Left ventricle myocardium superior (tissue), 1 donor: Measurements from ENCODE around the gene UMOD. TPM values are rescaled to one million over a fixed set of nuclear protein-coding genes. Genes with fewer than 3 reads are reported as not detected.

Experiments
- ATAC-seq: fragments of 200-7000 bp; cut with Tn5 transposase; one replicate; pipeline ENCODE4 v1.9.1; 2020; ENCODE audit warnings: mild to moderate bottlenecking, moderate library complexity
- DNase-seq: peaks from one replicate; pipeline ENCODE4 v3.0.0-alpha.2; 2020
- intact Hi-C: fragments of 100-400 bp; cut with micrococcal nuclease; formaldehyde crosslinking; loops from one replicate; pipeline ENCODE4 v1.11.0; 2022
- total RNA-seq: library from RNA; stranded (reverse); fragmentation: NEBNext Ultra II Directional; extraction: Animal tissue kit (Norgen Biotek cat#: 25700); gene quantifications from one replicate; pipeline ENCODE4 v1.2.1, GENCODE V29; 2021
- donor health status: DM: no; HTN: yes; CAD: no; lungs with severe emphysema.

The UMOD gene
- total RNA-seq, 1 donor from 2014 or later: not detected

DNA sequence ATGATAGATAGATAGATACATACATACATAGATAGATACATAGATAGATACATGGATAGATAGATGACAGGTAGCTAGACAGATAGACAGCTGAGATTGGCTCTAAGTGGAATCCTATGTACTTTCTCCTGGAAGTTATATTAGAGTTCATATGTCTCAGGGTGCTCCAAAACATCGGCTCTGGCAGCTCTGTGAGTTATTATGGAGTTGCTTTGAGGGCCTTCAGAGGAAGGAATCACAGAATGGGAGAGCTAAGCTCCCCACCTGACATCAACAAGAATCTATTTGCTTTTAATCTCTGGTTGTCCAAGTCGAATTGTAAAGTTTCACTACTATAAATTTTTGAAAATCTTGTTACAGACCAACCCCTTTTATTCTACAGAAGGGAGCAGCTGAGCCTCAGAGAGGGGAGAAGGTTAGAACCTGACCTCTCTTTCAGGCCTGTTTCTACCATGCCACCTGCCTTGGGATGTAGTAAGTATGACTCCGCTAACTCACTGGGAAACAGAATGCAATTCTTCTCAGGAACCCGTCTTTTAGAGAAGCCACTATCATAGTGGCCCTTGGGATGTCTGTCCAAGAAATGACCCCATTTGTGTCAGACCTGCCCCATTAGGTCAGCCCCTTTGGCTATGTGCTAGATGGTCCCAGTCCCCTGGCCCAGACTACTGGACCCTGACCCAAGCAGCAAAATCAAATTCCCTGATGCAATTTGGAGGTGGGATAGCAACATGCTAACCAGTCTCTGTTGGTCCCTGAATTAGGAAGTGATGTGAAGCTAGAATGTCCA lies 43.5 kb downstream of the UMOD start:
- intact Hi-C loops: no loop called here
- no peak for ATAC-seq
- DNase-seq: no peak

DNA sequence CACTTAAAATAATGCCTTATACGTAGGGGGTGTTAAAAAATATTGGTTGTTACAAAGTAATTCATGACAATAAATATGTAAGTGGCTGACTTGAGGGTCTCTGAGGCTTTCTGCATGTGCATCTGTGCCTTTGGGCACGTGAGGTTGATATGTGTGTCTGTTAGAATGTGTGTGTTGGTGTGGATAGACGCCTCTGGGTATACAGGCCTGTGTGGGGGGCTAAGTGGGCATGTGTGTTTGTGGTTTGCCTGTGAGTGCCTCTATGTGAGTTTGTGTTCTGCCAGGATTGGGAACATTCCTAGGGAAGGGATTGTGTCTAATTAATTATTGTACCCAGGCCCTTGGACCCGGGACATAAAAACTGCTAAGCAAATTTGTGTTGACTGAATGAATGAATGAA lies 44.2 kb downstream of the UMOD start:
- intact Hi-C loops: no loop called here
- no peak for ATAC-seq
- DNase-seq: no peak

DNA sequence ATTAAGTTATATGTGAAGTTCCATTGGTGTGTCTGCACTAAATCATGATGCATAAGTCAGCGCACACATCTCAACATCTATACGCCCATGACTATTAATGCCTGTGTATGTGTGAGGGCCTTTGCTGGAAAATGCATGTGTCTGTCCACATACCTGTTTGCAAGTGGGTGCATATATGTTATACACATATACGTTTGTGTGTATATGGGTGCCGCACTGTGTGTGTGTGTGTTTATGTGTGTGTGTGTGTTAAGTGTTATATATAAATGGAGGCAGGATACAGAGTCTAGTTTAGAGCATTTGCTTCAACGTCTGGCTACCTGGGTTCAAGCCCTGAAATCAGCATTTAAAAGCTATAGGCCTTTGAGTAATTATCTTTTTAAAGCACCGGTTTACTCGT lies 44.7 kb downstream of the UMOD start:
- intact Hi-C loops: no loop called here
- ATAC-seq: no peak
- DNase-seq: no peak

DNA sequence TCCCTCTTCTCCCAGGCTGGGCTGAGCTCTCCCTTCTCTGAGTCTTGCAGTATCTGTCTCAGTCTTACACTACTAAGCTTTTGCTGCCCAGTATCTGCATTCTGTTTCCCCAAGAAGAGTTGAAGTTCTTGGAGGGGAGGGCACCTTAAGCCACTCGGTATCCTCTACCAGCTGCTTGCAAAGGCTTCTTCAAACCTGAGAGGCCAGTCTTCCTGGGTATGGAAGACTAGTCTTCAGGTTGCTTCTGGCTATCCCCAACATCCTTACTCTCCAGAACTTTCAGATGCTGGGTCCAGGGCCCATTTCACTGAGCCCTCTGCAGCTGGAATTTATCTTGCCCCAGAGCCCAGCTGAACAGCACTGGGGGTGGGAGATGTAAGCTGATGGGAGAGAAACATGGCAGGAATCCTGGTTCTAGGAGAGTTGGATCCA lies 45.3 kb downstream of the UMOD start:
- no peak for ATAC-seq
- intact Hi-C loops: no loop called here

DNA sequence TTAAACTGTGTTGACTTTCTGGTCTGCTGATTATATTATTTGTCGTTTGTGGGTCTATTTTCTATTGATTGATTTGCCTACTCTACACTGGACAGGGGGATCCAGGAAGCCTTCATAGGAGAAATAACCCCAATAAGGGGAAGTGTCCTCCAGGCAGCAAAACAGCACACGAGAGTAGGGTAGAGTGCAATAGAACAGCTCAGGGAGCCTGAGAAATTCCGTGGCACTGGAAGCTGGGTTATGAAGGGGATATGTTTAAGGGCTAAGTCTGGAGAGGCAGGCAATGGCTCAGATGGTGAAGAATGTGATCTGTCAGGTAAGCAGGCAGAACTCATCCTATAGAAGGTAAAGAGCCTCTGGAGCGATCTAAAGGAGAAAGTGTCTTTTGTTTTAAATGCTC lies 46.1 kb downstream of the UMOD start:
- intact Hi-C loops: no loop called here
- no peak for DNase-seq

More for the DNA sequence above, 45.3 kb downstream of the UMOD start:
- no peak for DNase-seq

DNA sequence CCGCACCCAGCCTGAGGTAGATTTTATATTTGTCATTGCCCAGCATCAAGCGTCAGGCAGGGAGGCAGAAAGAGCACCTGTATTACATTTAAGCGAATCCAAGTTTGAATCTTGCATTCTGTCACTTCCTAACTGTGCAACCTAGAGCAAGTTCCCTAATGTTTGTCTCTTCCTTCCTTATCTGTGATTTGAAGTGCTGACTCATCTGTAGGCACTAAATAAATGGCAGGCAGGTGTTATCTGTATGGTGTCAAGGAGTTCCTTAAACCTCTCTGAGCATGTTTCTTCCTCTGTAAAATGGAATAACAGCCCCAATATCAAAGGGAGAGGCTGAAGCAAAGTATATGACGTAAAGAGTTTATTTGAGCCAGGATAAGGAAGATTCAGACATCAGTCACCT lies 49.5 kb downstream of the UMOD start:
- DNase-seq (no peak), ATAC-seq (no peak)
- intact Hi-C loops: no loop called here

More for the DNA sequence above, 46.1 kb downstream of the UMOD start:
- ATAC-seq: no peak

DNA sequence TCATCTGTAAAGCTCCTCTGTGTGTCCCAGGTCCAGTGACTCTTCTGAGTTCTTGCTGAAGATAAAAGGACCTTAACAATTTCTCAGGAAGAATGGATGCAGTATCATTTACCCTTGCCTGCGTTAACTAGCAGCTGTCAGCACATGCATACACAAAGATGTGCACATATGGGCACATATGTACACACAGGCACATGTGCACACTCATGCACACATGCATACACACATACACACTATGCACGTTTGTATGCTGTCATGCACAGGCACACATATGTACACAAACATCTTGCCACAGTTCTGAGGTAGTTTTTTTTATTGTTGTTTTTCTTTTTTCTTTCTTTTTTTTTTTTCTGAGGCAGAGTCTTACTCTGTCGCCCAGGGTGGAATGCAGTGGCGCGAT lies 50.1 kb downstream of the UMOD start:
- DNase-seq (no peak), ATAC-seq (no peak)
- intact Hi-C loops: no loop called here

DNA sequence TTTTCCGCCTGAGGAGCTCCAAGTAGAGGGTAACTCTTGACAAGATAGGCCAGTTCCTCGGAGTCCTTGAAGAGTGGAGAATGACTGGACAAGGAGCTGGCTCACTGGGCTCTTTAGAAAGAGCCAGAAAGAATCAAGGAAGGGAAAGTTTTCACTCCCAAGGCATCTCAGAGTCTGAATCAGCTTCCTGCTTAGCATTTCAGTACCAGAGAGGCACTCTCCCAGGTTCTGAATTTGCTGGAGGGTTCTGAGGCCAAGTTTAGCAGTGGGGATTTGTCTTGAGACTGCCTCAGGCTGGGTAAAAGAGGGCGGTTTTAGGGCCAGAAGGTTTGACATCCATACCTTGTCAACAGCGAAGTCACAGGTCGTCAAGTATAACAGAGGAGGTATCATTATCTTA lies 50.7 kb downstream of the UMOD start:
- DNase-seq (no peak), ATAC-seq (no peak)
- intact Hi-C loops: no loop called here

DNA sequence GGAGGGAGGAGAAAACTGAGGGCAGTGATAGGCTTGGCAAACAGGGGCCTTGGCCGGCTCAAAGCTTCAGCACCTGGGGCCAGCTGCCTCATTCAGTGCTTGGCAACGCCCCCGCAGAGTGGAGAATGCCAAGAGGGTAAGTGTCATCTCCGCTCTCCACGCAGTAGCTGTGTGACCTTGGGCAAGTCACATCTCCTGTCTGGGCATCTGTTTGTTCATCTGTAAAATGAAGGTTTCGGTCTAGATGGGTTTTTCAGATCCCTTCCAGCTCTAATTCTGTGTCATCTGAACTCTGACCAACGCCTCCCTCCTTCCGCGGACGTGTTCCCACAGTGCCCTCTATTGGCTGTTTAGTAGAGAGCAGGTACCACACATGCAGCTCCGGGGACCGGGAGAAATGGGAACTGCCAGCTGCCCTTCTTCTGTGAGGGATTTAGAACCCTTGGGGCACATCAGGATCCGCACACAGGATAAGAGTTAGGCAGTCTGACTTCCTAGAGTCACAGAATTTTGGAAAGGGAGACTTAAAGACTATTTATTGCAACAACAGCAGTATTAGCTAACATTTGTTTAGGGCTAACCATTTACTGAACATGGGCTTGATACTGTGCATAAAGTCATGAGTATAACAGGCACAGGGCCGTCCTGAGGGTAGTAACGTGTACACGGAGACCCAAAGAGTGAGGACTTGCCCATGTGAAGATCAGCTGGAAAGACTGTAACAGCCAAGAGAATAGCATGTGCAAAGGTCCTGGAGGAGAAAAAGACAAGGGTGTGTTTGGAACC lies 52.0 kb downstream of the UMOD start:
- peak; percentile 55 for ATAC-seq
- intact Hi-C loops: no loop called here
- no peak for DNase-seq

DNA sequence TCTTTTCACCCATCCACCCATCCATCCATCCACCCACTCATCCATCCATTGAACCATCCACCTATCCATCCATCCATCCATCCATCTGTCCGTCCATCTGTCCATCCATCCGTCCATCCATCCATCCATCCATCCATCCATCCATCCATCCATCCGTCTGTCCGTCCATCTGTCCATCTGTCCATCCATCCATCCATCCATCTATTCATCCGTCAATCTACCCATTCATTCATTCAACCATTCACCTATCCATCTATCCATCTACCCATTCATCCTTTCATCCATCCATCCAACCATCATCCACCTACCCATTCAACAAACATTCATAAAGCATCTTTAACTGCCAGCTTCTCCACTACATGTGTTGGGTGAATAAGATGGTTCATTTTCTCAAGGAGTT lies 54.1 kb downstream of the UMOD start:
- intact Hi-C loops: no loop called here
- no peak for ATAC-seq

DNA sequence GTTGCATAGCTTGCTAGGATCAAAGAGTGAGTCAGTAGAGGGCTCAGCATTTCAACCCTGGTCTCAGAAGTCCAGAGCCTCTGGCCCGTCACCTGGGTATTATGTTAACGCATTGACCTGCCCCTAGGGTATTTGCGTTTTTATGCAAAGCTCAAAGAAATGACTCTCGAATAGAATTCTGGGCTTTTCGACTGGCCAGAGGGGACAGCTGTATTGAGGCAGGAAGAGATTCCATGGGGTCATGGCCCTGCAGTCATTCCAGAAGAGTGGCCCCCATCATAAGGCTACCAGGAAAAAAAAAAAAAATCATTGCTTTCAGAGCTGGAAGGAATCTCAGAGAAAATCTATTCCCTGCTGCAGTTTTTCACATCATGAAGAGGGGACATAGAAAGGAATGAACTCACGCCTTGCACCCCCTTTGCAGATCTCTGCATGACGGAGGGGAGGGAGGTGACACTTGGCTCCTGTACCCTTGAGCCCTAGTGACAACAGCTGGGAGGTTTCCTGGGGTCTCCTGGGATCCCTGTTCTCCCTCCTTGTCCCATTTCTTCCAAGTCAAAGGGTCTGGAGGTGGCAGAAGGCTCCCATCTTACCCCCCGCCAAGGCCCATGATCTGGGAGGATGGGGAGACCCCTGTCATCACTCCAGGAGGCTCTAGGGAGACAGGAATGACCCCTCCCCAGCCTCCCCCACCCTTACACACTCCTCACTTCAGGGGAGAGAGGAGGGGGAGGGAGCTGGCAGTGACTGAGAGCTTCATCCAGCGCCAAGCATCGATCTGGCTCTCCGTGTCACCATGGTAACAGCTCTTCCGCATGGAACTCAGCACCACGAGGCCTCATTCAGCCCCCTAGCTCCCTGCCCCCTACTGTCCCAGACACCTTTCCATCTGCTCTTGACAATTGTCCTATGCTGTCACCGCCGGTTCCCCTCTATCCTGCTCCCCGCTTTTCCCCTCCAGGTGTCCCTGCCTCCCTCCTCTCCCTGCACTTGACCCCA lies 61.0 kb downstream of the UMOD start:
- no peak for ATAC-seq
- DNase-seq: no peak
- intact Hi-C loops: no loop called here

More for the DNA sequence above, 54.1 kb downstream of the UMOD start:
- no peak for DNase-seq

DNA sequence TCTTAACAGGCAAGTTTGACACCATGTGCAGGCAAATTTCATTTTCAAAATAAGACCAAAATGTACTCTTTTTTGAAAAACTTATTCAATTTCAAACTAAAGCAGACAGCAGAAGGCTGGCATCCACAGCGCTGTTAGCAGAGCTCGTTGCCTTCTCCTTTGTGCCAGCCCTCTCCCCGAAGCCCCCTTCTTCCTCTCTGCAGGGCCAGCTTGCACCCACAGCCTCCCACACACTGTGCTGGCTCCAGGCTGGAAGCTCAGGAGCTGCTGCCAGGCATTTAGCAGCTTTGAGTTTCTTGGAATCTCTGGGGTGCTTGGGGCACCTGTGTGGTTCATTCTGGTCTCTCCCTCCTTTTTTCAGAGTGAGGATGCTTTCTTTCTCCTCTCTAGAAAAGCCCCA lies 62.9 kb downstream of the UMOD start:
- intact Hi-C loops: no loop called here
- ATAC-seq: no peak
- DNase-seq: no peak

DNA sequence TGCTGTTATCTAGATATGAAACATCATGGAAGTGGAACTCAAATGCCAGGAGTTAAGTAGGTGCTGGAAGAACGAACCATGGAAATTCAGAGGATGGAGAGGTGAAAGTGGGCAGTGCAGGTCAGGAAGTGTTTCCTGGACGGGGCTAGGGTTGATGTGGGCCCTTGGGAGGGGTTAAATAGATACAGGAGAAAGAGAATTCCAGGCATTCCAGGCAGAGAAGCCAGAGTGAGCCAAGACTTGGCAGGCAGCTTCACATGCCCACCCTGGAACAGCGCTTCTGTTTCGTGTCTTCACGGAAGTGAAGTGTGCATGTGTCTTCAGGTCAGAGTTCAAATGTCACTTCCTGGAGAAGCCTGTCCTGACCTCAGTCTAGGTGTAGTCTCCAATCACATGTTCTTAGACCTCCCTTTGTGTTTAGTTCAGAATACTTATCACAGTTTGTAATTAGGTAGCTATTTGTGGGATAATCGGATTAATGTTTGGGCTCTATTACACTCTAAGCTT lies 66.5 kb downstream of the UMOD start:
- DNase-seq: no peak
- ATAC-seq: no peak
- intact Hi-C loops: no loop called here

Other genes starting within 250 kb of the UMOD start
- not detected for gene GP2, start 25.2 kb downstream of the UMOD start, total RNA-seq
- gene PDILT, start 52.0 kb upstream of the UMOD start, total RNA-seq: not detected
- 1.2 TPM for gene ACSM5, start 56.8 kb upstream of the UMOD start, total RNA-seq
- not detected for gene ACSM2A, start 98.8 kb upstream of the UMOD start, total RNA-seq
- not detected for gene ACSM2B, start 223.7 kb upstream of the UMOD start, total RNA-seq